Liver (tissue), 9 donors: Measurements from ENCODE around the gene TPRG1L. TPM values are rescaled to one million over a fixed set of nuclear protein-coding genes. Genes with fewer than 3 reads are reported as not detected.

Experiments
- DNase-seq: peaks from one replicate; pipeline ENCODE4 v3.0.0-alpha.2; 2017; ENCODE audit warnings: low spot score
- H3K27ac ChIP-seq, 2 donors: one replicate each; pipeline ENCODE4 v1.7.0; 2013; ENCODE audit warnings: inconsistent platforms in 2 of 2, low read length in 2 of 2, control low read depth in 1 of 2, low read depth in 1 of 2, mild to moderate bottlenecking in 1 of 2
- H3K27me3 ChIP-seq, 4 donors: one replicate each; pipeline versions ENCODE4 v1.6.1 to v1.7.0; 2013; ENCODE audit warnings: low read length in 3 of 4, inconsistent platforms in 1 of 4, mild to moderate bottlenecking in 1 of 4, moderate library complexity in 1 of 4; ENCODE audit not compliant: control insufficient read depth in 4 of 4, insufficient read depth in 4 of 4
- H3K36me3 ChIP-seq, 4 donors: one replicate each; pipeline versions ENCODE4 v1.6.1 to v1.7.0; 2013; ENCODE audit warnings: low read length in 3 of 4, mild to moderate bottlenecking in 3 of 4, low read depth in 1 of 4, moderate library complexity in 1 of 4; ENCODE audit not compliant: control insufficient read depth in 4 of 4, insufficient read depth in 3 of 4
- H3K4me1 ChIP-seq, 4 donors: one replicate each; pipeline versions ENCODE4 v1.6.1 to v1.7.0; 2013; ENCODE audit warnings: low read length in 3 of 4, mild to moderate bottlenecking in 3 of 4, moderate library complexity in 1 of 4; ENCODE audit not compliant: control insufficient read depth in 4 of 4, insufficient read depth in 4 of 4
- H3K4me3 ChIP-seq, 3 donors: one replicate each; pipeline versions ENCODE4 v1.6.1 to v1.7.0; 2013; ENCODE audit warnings: low read length in 3 of 3, control low read depth in 1 of 3, low read depth in 1 of 3, mild to moderate bottlenecking in 1 of 3
- H3K9ac ChIP-seq, 2 donors: one replicate each; pipeline ENCODE4 v1.7.0; 2013; ENCODE audit warnings: low read length in 2 of 2, mild to moderate bottlenecking in 2 of 2, moderate library complexity in 2 of 2, control low read depth in 1 of 2, low read depth in 1 of 2
- H3K9me3 ChIP-seq, 4 donors: one replicate each; pipeline versions ENCODE4 v1.6.1 to v1.7.0; 2013; ENCODE audit warnings: low read length in 3 of 4; ENCODE audit not compliant: control insufficient read depth in 4 of 4
- CTCF ChIP-seq: fragments of 150-350 bp; IDR thresholded peaks from 2 replicates; pipeline ENCODE4 v1.5.1; 2017; ENCODE audit warnings: improper control_type of control experiment, low read depth, low read length; ENCODE audit not compliant: missing input control
- EGR1 ChIP-seq, 2 donors: IDR thresholded peaks; 2 replicates each; pipeline ENCODE4 v1.6.1; 2016 to 2018; ENCODE audit warnings: antibody characterized with exemption in 2 of 2, low read depth in 2 of 2
- FOXA1 ChIP-seq: IDR thresholded peaks from 2 replicates; pipeline ENCODE4 v1.6.1; 2016; ENCODE audit warnings: antibody characterized with exemption
- FOXA2 ChIP-seq: IDR thresholded peaks from 2 replicates; pipeline ENCODE4 v1.6.1; 2016; ENCODE audit warnings: antibody characterized with exemption
- GABPA ChIP-seq, 2 donors: IDR thresholded peaks in 1 of 2; conservative IDR thresholded peaks in 1 of 2; 2 replicates each; pipeline ENCODE4 v1.6.1; 2016; ENCODE audit warnings: antibody characterized with exemption in 2 of 2, mild to moderate bottlenecking in 1 of 2, moderate library complexity in 1 of 2
- HNF4G ChIP-seq: IDR thresholded peaks from 2 replicates; pipeline ENCODE4 v1.6.1; 2016; ENCODE audit warnings: antibody characterized with exemption
- JUND ChIP-seq, 2 donors: IDR thresholded peaks; 2 replicates each; pipeline ENCODE4 v1.6.1; 2016; ENCODE audit warnings: antibody characterized with exemption in 2 of 2
- MAX ChIP-seq: IDR thresholded peaks from 2 replicates; pipeline ENCODE4 v1.6.1; 2016; ENCODE audit warnings: antibody characterized with exemption
- NR2F2 ChIP-seq: IDR thresholded peaks from 2 replicates; pipeline ENCODE4 v1.6.1; 2016; ENCODE audit warnings: antibody characterized with exemption
- RAD21 ChIP-seq, 2 donors: IDR thresholded peaks; 2 replicates each; pipeline ENCODE4 v1.6.1; 2016; ENCODE audit warnings: antibody characterized with exemption in 2 of 2, mild to moderate bottlenecking in 2 of 2
- RXRA ChIP-seq, 2 donors: IDR thresholded peaks; 2 replicates each; pipeline ENCODE4 v1.6.1; 2017 to 2018; ENCODE audit warnings: antibody characterized with exemption in 2 of 2, mild to moderate bottlenecking in 1 of 2
- SP1 ChIP-seq: IDR thresholded peaks from 2 replicates; pipeline ENCODE4 v1.6.1; 2018; ENCODE audit warnings: antibody characterized with exemption, mild to moderate bottlenecking
- TAF1 ChIP-seq: conservative IDR thresholded peaks from 2 replicates; pipeline ENCODE4 v1.6.1; 2016; ENCODE audit warnings: antibody characterized with exemption, mild to moderate bottlenecking
- WGBS: extraction: QIAGEN DNeasy Blood & Tissue Kit; methylation state at CpG from one replicate; pipeline ENCODE4 v1.1.7; 2013; 5-methylcytosine and 5-hydroxymethylcytosine counted together
- polyA plus RNA-seq, 2 donors: library from polyadenylated mRNA; stranded (reverse) in 1 of 2; unstranded in 1 of 2; fragments of 200-250 nt in 1 of 2; fragments of >200 nt in 1 of 2; fragmentation: Nextera tagmentation in 1 of 2; extraction: Ambion mirVana in 1 of 2; gene quantifications; one replicate each; pipeline versions ENCODE4 v1.2.1 to v1.2.3, GENCODE V29; 2013 to 2015
- total RNA-seq, 2 donors: library from RNA; depleted of rRNA; stranded (reverse); fragments of >200 nt; gene quantifications; one replicate each; pipeline ENCODE4 v1.2.3, GENCODE V29; 2014
- TF ChIP-seq, protein P1 (sequence below): IDR thresholded peaks from 2 replicates; pipeline ENCODE4 v1.6.1; 2016; ENCODE audit warnings: antibody characterized with exemption, mild to moderate bottlenecking
- TF ChIP-seq, protein P2 (sequence below): IDR thresholded peaks from 2 replicates; pipeline ENCODE4 v1.6.1; 2016; ENCODE audit warnings: antibody characterized with exemption
- donor health status: healthy.
- donor health status: healthy.
- donor health status: healthy.
- donor health status: healthy.
- donor health status: healthy.

Gene TPRG1L
- total and polyA plus RNA-seq, 4 donors, result 29.3 to 51.0 (median 43.9) TPM

- no peaks in the 10 kb centered on the region for H3K9me3 ChIP-seq
- no peak within 1 kb of the TSS for H3K27ac ChIP-seq
- H3K36me3 ChIP-seq, result peaks cover 8 to 16% (median 10%) of the 10 kb centered on the region in 4 donors
- H3K27me3 ChIP-seq, result peaks cover 0 to 12% (median 6%) of the 10 kb centered on the region in 4 donors
- TF ChIP-seq TAF1 (no peak), GABPA (IDR thresholded peaks at IDR 0.05 in 1 of 2, conservative IDR thresholded peaks at IDR 0.05 in 1 of 2) (peak; percentile 81 to 92), NR2F2 (no peak)
- WGBS, result 3% methylated on average over 60 of the region's 60 CpGs
- DNase-seq, result peak; percentile 88
- H3K4me1 ChIP-seq, result peaks cover 20 to 27% (median 23%) of the 10 kb centered on the region in 4 donors
- peak within 1 kb of the TSS; percentile 79 to 97 (median 85) for H3K4me3 ChIP-seq
- H3K9ac ChIP-seq, result peak within 1 kb of the TSS; percentile 8 to 43
Observed at GRCh38 chr1:3649342-3650247, 24.8 kb downstream of the TPRG1L start, which contains the start of gene WRAP73. Gene WRAP73, minus strand, starts transcription at chr1:3650103. Its CDS starts 104 bp downstream, at chr1:3649999.

GRCh38 chr1:3650248-3651025 lies 25.6 kb downstream of the TPRG1L start:
- peak overlapping the region in 2 of 3 donors; percentile 85 to 97 for H3K4me3 ChIP-seq
- H3K36me3 ChIP-seq, result peaks cover 6 to 16% (median 9%) of the 10 kb centered on the region in 4 donors
- no peak overlapping the region for H3K27ac ChIP-seq
- H3K4me1 ChIP-seq, result peaks cover 20 to 27% (median 23%) of the 10 kb centered on the region in 4 donors
- H3K9ac ChIP-seq, result no peak overlapping the region
- 13% methylated on average over 50 of the region's 50 CpGs for WGBS
- no peaks in the 10 kb centered on the region for H3K9me3 ChIP-seq
- H3K27me3 ChIP-seq, result peaks cover 0 to 12% (median 6%) of the 10 kb centered on the region in 4 donors
- DNase-seq, result no peak
- TF ChIP-seq CTCF (no peak), MAX (no peak), EGR1 (IDR thresholded peaks at IDR 0.05; ENCODE audit: low read depth in 2 of 2) (no peak), FOXA2 (no peak), TAF1 (no peak), FOXA1 (no peak), RAD21 (IDR thresholded peaks at IDR 0.05) (no peak), JUND (IDR thresholded peaks at IDR 0.05) (no peak), HNF4G (no peak), RXRA (IDR thresholded peaks at IDR 0.05) (no peak), NR2F2 (no peak), GABPA (IDR thresholded peaks at IDR 0.05 in 1 of 2, conservative IDR thresholded peaks at IDR 0.05 in 1 of 2) (no peak), SP1 (no peak)
- TF ChIP-seq, protein P1, sequence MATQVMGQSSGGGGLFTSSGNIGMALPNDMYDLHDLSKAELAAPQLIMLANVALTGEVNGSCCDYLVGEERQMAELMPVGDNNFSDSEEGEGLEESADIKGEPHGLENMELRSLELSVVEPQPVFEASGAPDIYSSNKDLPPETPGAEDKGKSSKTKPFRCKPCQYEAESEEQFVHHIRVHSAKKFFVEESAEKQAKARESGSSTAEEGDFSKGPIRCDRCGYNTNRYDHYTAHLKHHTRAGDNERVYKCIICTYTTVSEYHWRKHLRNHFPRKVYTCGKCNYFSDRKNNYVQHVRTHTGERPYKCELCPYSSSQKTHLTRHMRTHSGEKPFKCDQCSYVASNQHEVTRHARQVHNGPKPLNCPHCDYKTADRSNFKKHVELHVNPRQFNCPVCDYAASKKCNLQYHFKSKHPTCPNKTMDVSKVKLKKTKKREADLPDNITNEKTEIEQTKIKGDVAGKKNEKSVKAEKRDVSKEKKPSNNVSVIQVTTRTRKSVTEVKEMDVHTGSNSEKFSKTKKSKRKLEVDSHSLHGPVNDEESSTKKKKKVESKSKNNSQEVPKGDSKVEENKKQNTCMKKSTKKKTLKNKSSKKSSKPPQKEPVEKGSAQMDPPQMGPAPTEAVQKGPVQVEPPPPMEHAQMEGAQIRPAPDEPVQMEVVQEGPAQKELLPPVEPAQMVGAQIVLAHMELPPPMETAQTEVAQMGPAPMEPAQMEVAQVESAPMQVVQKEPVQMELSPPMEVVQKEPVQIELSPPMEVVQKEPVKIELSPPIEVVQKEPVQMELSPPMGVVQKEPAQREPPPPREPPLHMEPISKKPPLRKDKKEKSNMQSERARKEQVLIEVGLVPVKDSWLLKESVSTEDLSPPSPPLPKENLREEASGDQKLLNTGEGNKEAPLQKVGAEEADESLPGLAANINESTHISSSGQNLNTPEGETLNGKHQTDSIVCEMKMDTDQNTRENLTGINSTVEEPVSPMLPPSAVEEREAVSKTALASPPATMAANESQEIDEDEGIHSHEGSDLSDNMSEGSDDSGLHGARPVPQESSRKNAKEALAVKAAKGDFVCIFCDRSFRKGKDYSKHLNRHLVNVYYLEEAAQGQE, result no peak
- TF ChIP-seq, protein P2, sequence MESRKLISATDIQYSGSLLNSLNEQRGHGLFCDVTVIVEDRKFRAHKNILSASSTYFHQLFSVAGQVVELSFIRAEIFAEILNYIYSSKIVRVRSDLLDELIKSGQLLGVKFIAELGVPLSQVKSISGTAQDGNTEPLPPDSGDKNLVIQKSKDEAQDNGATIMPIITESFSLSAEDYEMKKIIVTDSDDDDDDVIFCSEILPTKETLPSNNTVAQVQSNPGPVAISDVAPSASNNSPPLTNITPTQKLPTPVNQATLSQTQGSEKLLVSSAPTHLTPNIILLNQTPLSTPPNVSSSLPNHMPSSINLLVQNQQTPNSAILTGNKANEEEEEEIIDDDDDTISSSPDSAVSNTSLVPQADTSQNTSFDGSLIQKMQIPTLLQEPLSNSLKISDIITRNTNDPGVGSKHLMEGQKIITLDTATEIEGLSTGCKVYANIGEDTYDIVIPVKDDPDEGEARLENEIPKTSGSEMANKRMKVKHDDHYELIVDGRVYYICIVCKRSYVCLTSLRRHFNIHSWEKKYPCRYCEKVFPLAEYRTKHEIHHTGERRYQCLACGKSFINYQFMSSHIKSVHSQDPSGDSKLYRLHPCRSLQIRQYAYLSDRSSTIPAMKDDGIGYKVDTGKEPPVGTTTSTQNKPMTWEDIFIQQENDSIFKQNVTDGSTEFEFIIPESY, result no peak
